A549 (cell line): ENCODE data around the gene SLC24A3. TPM values are rescaled to one million over a fixed set of nuclear protein-coding genes. Genes with fewer than 3 reads are reported as not detected.

Experiments used
- ATAC-seq, 2 experiments: fragments of 200-7000 bp in 1 of 2; fragments of >200 bp in 1 of 2; cut with Nextera tagmentation in 1 of 2; cut with Tn5 transposase in 1 of 2; 3 replicates each; pipeline versions ENCODE4 v1.8.0 to v1.9.1; 2018 to 2020; ENCODE audit warnings: mild to moderate bottlenecking in 1 of 2, moderate library complexity in 1 of 2
- CTCF ChIA-PET: fragments of 300-600 bp; sonication (Branson Sonifier 250); formaldehyde crosslinking; extraction: SDS; loops from one replicate; lab custom pipeline; 2021; ENCODE audit warnings: antibody characterized with exemption, inconsistent platforms; lab: Yijun Ruan, JAX
- POLR2A ChIA-PET: fragments of 350-600 bp; formaldehyde crosslinking; extraction: SDS; loops from one replicate; lab custom pipeline; 2021; ENCODE audit warnings: antibody characterized with exemption, inconsistent platforms; lab: Yijun Ruan, JAX
- DNase-seq, 2 experiments: peaks; one replicate each; pipeline versions ENCODE4 v3.0.0 to v3.0.0-alpha.2; 2011 to 2016; ENCODE audit warnings: low read depth in 1 of 2, low spot score in 1 of 2
- FAIRE-seq: peaks from 2 replicates; lab custom pipeline; 2011; peaks lifted over from hg19 to GRCh38; lab: Jason Lieb, UNC
- H3K27ac ChIP-seq, 2 experiments: fragments of >200 bp; sonication (Bioruptor Twin); formaldehyde crosslinking; 3 replicates each; pipeline ENCODE4 v1.5.1; 2016 to 2017
- H3K4me1 ChIP-seq: fragments of >200 bp; sonication (Bioruptor Twin); formaldehyde crosslinking; 3 replicates; pipeline ENCODE4 v1.6.1; 2016
- H3K4me2 ChIP-seq: fragments of >200 bp; sonication (Bioruptor Twin); formaldehyde crosslinking; 3 replicates; pipeline ENCODE4 v1.6.1; 2016
- H3K4me3 ChIP-seq: fragments of >200 bp; sonication (Bioruptor Twin); formaldehyde crosslinking; 3 replicates; pipeline ENCODE4 v1.5.1; 2016
- H3K9me3 ChIP-seq: fragments of >200 bp; sonication (Bioruptor Twin); formaldehyde crosslinking; 3 replicates; pipeline ENCODE4 v1.6.1; 2016
- BHLHE40 ChIP-seq: IDR thresholded peaks from 2 replicates; pipeline ENCODE4 v1.6.1; 2012; ENCODE audit warnings: low read depth, low read length, inconsistent platforms
- CHD2 ChIP-seq: fragments of 150-350 bp; IDR thresholded peaks from 2 replicates; pipeline ENCODE4 v1.6.1; 2014; ENCODE audit warnings: low read length; ENCODE audit not compliant: partially characterized antibody
- EHF ChIP-seq: fragments of 250-450 bp; sonication (Bioruptor Pico); IDR thresholded peaks from 2 replicates; pipeline ENCODE4 v1.5.0; 2020; ENCODE audit warnings: mild to moderate bottlenecking
- EHMT2 ChIP-seq: fragments of 200-600 bp; sonication (generic); IDR thresholded peaks from 2 replicates; pipeline ENCODE4 v1.6.1; 2016; ENCODE audit warnings: antibody characterized with exemption, low read depth, mild to moderate bottlenecking, moderate library complexity
- EP300 ChIP-seq, 2 experiments: fragments of >200 bp; sonication (Bioruptor Twin); formaldehyde crosslinking; IDR thresholded peaks; 2 replicates in 1 of 2; 3 replicates in 1 of 2; pipeline ENCODE4 v1.6.1; 2016 to 2017
- GATA3 ChIP-seq: IDR thresholded peaks from 2 replicates; pipeline ENCODE4 v1.6.1; 2012; ENCODE audit warnings: borderline replicate concordance
- HDAC2 ChIP-seq: fragments of 200-600 bp; sonication (generic); IDR thresholded peaks from 2 replicates; pipeline ENCODE4 v1.6.1; 2016
- HEYL ChIP-seq: fragments of 250-450 bp; sonication (Bioruptor Pico); IDR thresholded peaks from 2 replicates; pipeline ENCODE4 v1.8.0; 2021; ENCODE audit warnings: mild to moderate bottlenecking, moderate library complexity
- HOXA7 ChIP-seq: fragments of 250-450 bp; sonication (Bioruptor Pico); IDR thresholded peaks from 2 replicates; pipeline ENCODE4 v1.5.0; 2020; ENCODE audit warnings: mild to moderate bottlenecking, moderate library complexity
- HOXB13 ChIP-seq: fragments of 250-450 bp; sonication (Bioruptor Pico); IDR thresholded peaks from 2 replicates; pipeline ENCODE4 v1.5.0; 2020; ENCODE audit warnings: low read depth, mild to moderate bottlenecking, moderate library complexity
- JUNB ChIP-seq: fragments of >200 bp; sonication (Bioruptor Twin); formaldehyde crosslinking; IDR thresholded peaks from 2 replicates; pipeline ENCODE4 v1.6.1; 2016
- KDM1A ChIP-seq: fragments of 200-600 bp; sonication (generic); IDR thresholded peaks from 2 replicates; pipeline ENCODE4 v1.6.1; 2016; ENCODE audit warnings: low read depth, mild to moderate bottlenecking
- KDM5A ChIP-seq: fragments of 200-600 bp; sonication (generic); IDR thresholded peaks from 2 replicates; pipeline ENCODE4 v1.6.1; 2016; ENCODE audit warnings: antibody characterized with exemption, mild to moderate bottlenecking
- MAFK ChIP-seq: fragments of 450-650 bp; IDR thresholded peaks from 2 replicates; pipeline ENCODE4 v1.6.1; 2014; ENCODE audit not compliant: partially characterized antibody
- NFE2L2 ChIP-seq: fragments of 150-350 bp; conservative IDR thresholded peaks from 2 replicates; pipeline ENCODE4 v1.6.1; 2014; ENCODE audit warnings: low read length
- NPAS2 ChIP-seq: fragments of 250-450 bp; sonication (Bioruptor Pico); IDR thresholded peaks from 2 replicates; pipeline ENCODE4 v1.8.0; 2022; ENCODE audit warnings: mild to moderate bottlenecking, moderate library complexity, borderline replicate concordance
- NR3C1 ChIP-seq: fragments of >200 bp; sonication (Bioruptor Twin); formaldehyde crosslinking; IDR thresholded peaks from 3 replicates; pipeline ENCODE4 v1.6.1; 2017
- PHF8 ChIP-seq: fragments of 200-600 bp; sonication (generic); IDR thresholded peaks from 2 replicates; pipeline ENCODE4 v1.6.1; 2016; ENCODE audit warnings: low read depth, mild to moderate bottlenecking, antibody characterized with exemption, moderate library complexity, borderline replicate concordance
- POLR2AphosphoS2 ChIP-seq: conservative IDR thresholded peaks from 2 replicates; pipeline ENCODE4 v1.6.1; 2012; ENCODE audit warnings: low read length, improper control_type of control experiment, inconsistent platforms
- RAD21 ChIP-seq, 2 experiments: fragments of >200 bp in 1 of 2; sonication (Bioruptor Twin) in 1 of 2; formaldehyde crosslinking in 1 of 2; IDR thresholded peaks in 1 of 2; conservative IDR thresholded peaks in 1 of 2; 2 replicates in 1 of 2; 3 replicates in 1 of 2; pipeline ENCODE4 v1.6.1; 2012 to 2018; ENCODE audit warnings: inconsistent platforms in 1 of 2
- RFX5 ChIP-seq: fragments of 450-650 bp; IDR thresholded peaks from 2 replicates; pipeline ENCODE4 v1.7.1; 2014; ENCODE audit warnings: antibody characterized with exemption, mild to moderate bottlenecking, moderate library complexity
- RNF2 ChIP-seq: fragments of 200-600 bp; sonication (generic); IDR thresholded peaks from 2 replicates; pipeline ENCODE4 v1.6.1; 2016; ENCODE audit warnings: low read depth, mild to moderate bottlenecking, antibody characterized with exemption, moderate library complexity, borderline replicate concordance
- SREBF2 ChIP-seq: fragments of 450-650 bp; IDR thresholded peaks from 2 replicates; pipeline ENCODE4 v1.6.1; 2014; ENCODE audit warnings: mild to moderate bottlenecking, moderate library complexity
- ZNF302 ChIP-seq: fragments of 250-450 bp; sonication (Bioruptor Pico); IDR thresholded peaks from 2 replicates; pipeline ENCODE4 v1.9.0; 2021; ENCODE audit warnings: inconsistent platforms, mild to moderate bottlenecking, moderate library complexity
- WGBS: methylation state at CpG from one replicate; pipeline ENCODE4 v1.1.6; 2017; ENCODE audit errors: missing lambda C conversion rate; 5-methylcytosine and 5-hydroxymethylcytosine counted together
- polyA plus RNA-seq, 4 experiments: library from polyadenylated mRNA; depleted of rRNA in 3 of 4; stranded (reverse); fragments of >200 nt; fragmentation: RNase III in 1 of 4; extraction: RNeasy Plus Mini Kit Qiagen cat#74134 plus additional on column Dnase treatment in 1 of 4; gene quantifications; 2 replicates in 3 of 4; 3 replicates in 1 of 4; pipeline ENCODE4 v1.2.3, GENCODE V29; 2011 to 2017
- TF ChIP-seq, protein P1 (sequence below): IDR thresholded peaks from 2 replicates; pipeline ENCODE4 v1.6.1; 2012
- TF ChIP-seq, protein P2 (sequence below): fragments of 150-350 bp; IDR thresholded peaks from 2 replicates; pipeline ENCODE4 v1.6.1; 2014; ENCODE audit warnings: low read depth, mild to moderate bottlenecking, low read length
- TF ChIP-seq, protein P3 (sequence below): fragments of >200 bp; sonication (Bioruptor Twin); formaldehyde crosslinking; IDR thresholded peaks from 3 replicates; pipeline ENCODE4 v1.5.1; 2016
- TF ChIP-seq, protein P4 (sequence below): fragments of >200 bp; sonication (Bioruptor Twin); formaldehyde crosslinking; IDR thresholded peaks from 3 replicates; pipeline ENCODE4 v1.6.1; 2016
- TF ChIP-seq, protein P5 (sequence below): fragments of 250-450 bp; sonication (Bioruptor Pico); IDR thresholded peaks from 2 replicates; pipeline ENCODE4 v1.5.0; 2020; ENCODE audit warnings: low read depth, mild to moderate bottlenecking, moderate library complexity
- TF ChIP-seq, protein P6 (sequence below): fragments of >200 bp; sonication (Bioruptor Twin); formaldehyde crosslinking; IDR thresholded peaks from 2 replicates; pipeline ENCODE4 v1.6.1; 2016

Gene SLC24A3
- polyA plus RNA-seq, 2 of the 4 experiments (the other 2 are of a cell fraction): 0.08 TPM; not detected in 1

DNA sequence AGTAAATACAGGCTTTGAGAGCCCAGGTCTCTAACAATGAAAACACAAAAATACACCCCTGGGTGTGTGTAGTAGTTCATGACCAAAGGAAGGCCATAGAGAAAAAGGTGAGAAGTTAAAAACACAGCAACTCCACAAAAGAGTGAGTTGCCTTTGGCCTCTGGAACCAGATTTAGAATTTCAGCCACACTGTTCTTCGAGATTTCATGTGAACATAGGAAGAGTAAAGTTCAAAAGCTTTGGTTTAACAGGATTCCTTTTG, 502.1 kb downstream of the SLC24A3 start:
- no peak for TF ChIP-seq EP300 (IDR thresholded peaks at IDR 0.05)
- TF ChIP-seq EHF (CRISPR knock-in tag): no peak
- no peak for TF ChIP-seq NPAS2 (CRISPR knock-in tag)
- TF ChIP-seq, protein P1, sequence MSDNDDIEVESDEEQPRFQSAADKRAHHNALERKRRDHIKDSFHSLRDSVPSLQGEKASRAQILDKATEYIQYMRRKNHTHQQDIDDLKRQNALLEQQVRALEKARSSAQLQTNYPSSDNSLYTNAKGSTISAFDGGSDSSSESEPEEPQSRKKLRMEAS: no peak
- TF ChIP-seq NFE2L2: no peak
- TF ChIP-seq, protein P2, sequence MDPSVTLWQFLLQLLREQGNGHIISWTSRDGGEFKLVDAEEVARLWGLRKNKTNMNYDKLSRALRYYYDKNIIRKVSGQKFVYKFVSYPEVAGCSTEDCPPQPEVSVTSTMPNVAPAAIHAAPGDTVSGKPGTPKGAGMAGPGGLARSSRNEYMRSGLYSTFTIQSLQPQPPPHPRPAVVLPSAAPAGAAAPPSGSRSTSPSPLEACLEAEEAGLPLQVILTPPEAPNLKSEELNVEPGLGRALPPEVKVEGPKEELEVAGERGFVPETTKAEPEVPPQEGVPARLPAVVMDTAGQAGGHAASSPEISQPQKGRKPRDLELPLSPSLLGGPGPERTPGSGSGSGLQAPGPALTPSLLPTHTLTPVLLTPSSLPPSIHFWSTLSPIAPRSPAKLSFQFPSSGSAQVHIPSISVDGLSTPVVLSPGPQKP: no peak
- TF ChIP-seq KDM5A: no peak
- TF ChIP-seq NR3C1: no peak
- no peak for TF ChIP-seq BHLHE40
- TF ChIP-seq, protein P3, sequence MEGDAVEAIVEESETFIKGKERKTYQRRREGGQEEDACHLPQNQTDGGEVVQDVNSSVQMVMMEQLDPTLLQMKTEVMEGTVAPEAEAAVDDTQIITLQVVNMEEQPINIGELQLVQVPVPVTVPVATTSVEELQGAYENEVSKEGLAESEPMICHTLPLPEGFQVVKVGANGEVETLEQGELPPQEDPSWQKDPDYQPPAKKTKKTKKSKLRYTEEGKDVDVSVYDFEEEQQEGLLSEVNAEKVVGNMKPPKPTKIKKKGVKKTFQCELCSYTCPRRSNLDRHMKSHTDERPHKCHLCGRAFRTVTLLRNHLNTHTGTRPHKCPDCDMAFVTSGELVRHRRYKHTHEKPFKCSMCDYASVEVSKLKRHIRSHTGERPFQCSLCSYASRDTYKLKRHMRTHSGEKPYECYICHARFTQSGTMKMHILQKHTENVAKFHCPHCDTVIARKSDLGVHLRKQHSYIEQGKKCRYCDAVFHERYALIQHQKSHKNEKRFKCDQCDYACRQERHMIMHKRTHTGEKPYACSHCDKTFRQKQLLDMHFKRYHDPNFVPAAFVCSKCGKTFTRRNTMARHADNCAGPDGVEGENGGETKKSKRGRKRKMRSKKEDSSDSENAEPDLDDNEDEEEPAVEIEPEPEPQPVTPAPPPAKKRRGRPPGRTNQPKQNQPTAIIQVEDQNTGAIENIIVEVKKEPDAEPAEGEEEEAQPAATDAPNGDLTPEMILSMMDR: no peak
- no peak for TF ChIP-seq RNF2
- no peak for TF ChIP-seq JUNB
- TF ChIP-seq ZNF302 (CRISPR knock-in tag): no peak
- no peak for TF ChIP-seq HOXB13
- no peak for TF ChIP-seq GATA3
- Histone ChIP-seq H3K4me2 (no peak overlapping the region), H3K27ac (no peak overlapping the region), H3K4me1 (peaks cover 16% of the 10 kb centered on the region), H3K4me3 (no peak overlapping the region), H3K9me3 (peaks cover 17% of the 10 kb centered on the region)
- DNase-seq (no peak), ATAC-seq (no peak), FAIRE-seq (no peak)
- 31% methylated on average over 1 of the region's 1 CpG for WGBS
- ChIA-PET POLR2A (no interaction called here), CTCF (interaction anchor here (0.9 to 2.8 kb wide), 4 partner anchors 8 to 22 kb away, joined by 3 to 17 read pairs (median 5); no protein-coding TSS in a partner anchor)

DNA sequence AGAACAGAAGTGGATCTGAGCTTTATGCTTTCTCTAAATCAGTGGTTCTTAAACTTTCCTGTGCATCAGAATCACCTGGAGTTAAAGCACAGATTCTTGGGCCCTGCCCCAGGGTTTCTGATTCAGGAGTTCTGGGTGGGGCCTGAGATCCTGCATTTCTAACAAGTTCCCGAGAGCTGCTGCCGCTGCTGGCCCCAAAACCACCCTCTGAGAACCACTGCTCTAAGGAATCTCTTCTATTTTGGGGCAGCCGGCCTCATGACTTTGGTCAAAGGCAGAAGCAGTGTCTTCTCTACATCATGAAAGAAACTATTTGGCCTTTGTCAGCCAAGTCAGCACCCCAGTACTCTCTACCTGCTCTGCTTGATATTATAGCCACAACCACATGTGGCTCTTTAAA, 503.5 kb downstream of the SLC24A3 start:
- peaks cover 17% of the 10 kb centered on the region for H3K9me3 ChIP-seq
- TF ChIP-seq, protein P4, sequence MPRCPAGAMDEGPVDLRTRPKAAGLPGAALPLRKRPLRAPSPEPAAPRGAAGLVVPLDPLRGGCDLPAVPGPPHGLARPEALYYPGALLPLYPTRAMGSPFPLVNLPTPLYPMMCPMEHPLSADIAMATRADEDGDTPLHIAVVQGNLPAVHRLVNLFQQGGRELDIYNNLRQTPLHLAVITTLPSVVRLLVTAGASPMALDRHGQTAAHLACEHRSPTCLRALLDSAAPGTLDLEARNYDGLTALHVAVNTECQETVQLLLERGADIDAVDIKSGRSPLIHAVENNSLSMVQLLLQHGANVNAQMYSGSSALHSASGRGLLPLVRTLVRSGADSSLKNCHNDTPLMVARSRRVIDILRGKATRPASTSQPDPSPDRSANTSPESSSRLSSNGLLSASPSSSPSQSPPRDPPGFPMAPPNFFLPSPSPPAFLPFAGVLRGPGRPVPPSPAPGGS: no peak
- ATAC-seq: no peak
- DNase-seq: no peak
- WGBS: 85% methylated on average over 3 of the region's 3 CpGs
- ChIA-PET CTCF (interaction anchor here (2.8 kb wide), 1 partner anchor 23 kb away, joined by 17 read pairs; no protein-coding TSS in a partner anchor), POLR2A (no interaction called here)
- H3K4me3 ChIP-seq: no peak overlapping the region
- no peak for FAIRE-seq
- no peak overlapping the region for H3K27ac ChIP-seq
- H3K4me1 ChIP-seq: peaks cover 1% of the 10 kb centered on the region
- H3K4me2 ChIP-seq: no peak overlapping the region

DNA sequence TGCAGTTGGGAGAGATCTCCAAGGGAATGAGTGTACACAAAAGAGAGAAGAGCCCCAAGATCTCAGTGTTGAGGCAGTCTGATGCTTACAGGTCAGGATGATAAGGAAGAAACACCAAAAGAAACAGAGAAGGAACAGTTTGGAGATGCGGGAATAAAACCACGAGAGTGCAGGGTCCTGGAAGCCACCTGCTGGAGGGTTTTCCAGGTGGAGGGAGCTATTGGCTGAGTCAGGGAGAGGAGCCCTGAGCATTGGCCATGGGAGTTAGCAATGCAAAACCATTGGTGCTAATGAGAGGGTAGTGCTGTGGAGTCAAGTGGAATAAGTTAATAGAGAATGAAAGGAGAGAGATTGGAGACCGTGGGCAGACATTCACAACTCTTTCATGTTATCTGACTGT, 506.4 kb downstream of the SLC24A3 start:
- H3K27ac ChIP-seq: no peak overlapping the region
- POLR2A ChIA-PET: no interaction called here
- TF ChIP-seq RFX5: no peak
- TF ChIP-seq NR3C1: no peak
- no peak for TF ChIP-seq RNF2
- no peak for TF ChIP-seq NFE2L2
- no peak for TF ChIP-seq EP300 (IDR thresholded peaks at IDR 0.05)
- TF ChIP-seq MAFK: no peak
- no peak for TF ChIP-seq SREBF2
- no peak for TF ChIP-seq EHMT2
- no peak for TF ChIP-seq HEYL (CRISPR knock-in tag)
- TF ChIP-seq HOXA7 (CRISPR knock-in tag): no peak
- TF ChIP-seq ZNF302 (CRISPR knock-in tag): no peak
- TF ChIP-seq, protein P1: no peak
- no peak for TF ChIP-seq PHF8
- no peak for TF ChIP-seq POLR2AphosphoS2
- TF ChIP-seq RAD21 (conservative IDR thresholded peaks at IDR 0.05 in 1 of 2, IDR thresholded peaks at IDR 0.05 in 1 of 2): no peak
- no peak for TF ChIP-seq KDM1A
- no peak for TF ChIP-seq HDAC2
- TF ChIP-seq, protein P5, sequence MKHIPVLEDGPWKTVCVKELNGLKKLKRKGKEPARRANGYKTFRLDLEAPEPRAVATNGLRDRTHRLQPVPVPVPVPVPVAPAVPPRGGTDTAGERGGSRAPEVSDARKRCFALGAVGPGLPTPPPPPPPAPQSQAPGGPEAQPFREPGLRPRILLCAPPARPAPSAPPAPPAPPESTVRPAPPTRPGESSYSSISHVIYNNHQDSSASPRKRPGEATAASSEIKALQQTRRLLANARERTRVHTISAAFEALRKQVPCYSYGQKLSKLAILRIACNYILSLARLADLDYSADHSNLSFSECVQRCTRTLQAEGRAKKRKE (CRISPR knock-in tag): no peak
- TF ChIP-seq, protein P6, sequence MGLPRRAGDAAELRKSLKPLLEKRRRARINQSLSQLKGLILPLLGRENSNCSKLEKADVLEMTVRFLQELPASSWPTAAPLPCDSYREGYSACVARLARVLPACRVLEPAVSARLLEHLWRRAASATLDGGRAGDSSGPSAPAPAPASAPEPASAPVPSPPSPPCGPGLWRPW: no peak
- no peak for TF ChIP-seq CHD2
- peaks cover 17% of the 10 kb centered on the region for H3K9me3 ChIP-seq
- 55% methylated on average over 3 of the region's 3 CpGs for WGBS
- no peaks in the 10 kb centered on the region for H3K4me1 ChIP-seq
- no peak overlapping the region for H3K4me3 ChIP-seq
- FAIRE-seq (no peak), DNase-seq (no peak), ATAC-seq (no peak)
- no peak overlapping the region for H3K4me2 ChIP-seq
- CTCF ChIA-PET: interaction anchor here (1.0 to 2.5 kb wide), 4 partner anchors 21 to 66 kb away, joined by 3 to 8 read pairs (median 4); no protein-coding TSS in a partner anchor
